IMR-90 (cell line): Measurements from ENCODE around the gene GPSM3. TPM values are rescaled to one million over a fixed set of nuclear protein-coding genes. Genes with fewer than 3 reads are reported as not detected.

Experiments used
- ATAC-seq: fragments of 200-7000 bp; cut with Tn5 transposase; 2 replicates; pipeline ENCODE4 v1.9.1; 2020; ENCODE audit warnings: low read depth, mild to moderate bottlenecking, moderate library complexity
- BruUV-seq: library from RNA; stranded (reverse); fragments of 400-500 nt; replicated peaks from 2 replicates; lab custom pipeline; 2021; lab: Mats Ljungman, UMichigan
- CTCF ChIA-PET: fragments of 300-600 bp; formaldehyde crosslinking; extraction: SDS; loops from one replicate; lab custom pipeline; 2021; ENCODE audit warnings: antibody characterized with exemption; lab: Yijun Ruan, JAX
- POLR2A ChIA-PET: fragments of 300-600 bp; sonication (Branson Sonifier 250); formaldehyde crosslinking; loops from one replicate; lab custom pipeline; 2022; ENCODE audit warnings: antibody characterized with exemption; ENCODE audit not compliant: unreplicated experiment; lab: Charles Lee
- DNase-seq: peaks from one replicate; pipeline ENCODE4 v3.0.0; 2013
- H2AFZ ChIP-seq: replicated peaks from 2 replicates; pipeline ENCODE3; 2013; ENCODE audit warnings: low read length, mild to moderate bottlenecking; ENCODE audit not compliant: poor library complexity
- H2AK5ac ChIP-seq: 2 replicates; pipeline ENCODE4 v1.6.1; 2013; ENCODE audit warnings: low read depth, low read length, inconsistent platforms
- H2AK9ac ChIP-seq: replicated peaks from 2 replicates; pipeline ENCODE3; 2013; ENCODE audit warnings: mild to moderate bottlenecking, low read depth, low read length, moderate library complexity; ENCODE audit not compliant: poor library complexity
- H2BK120ac ChIP-seq: 2 replicates; pipeline ENCODE4 v1.6.1; 2013; ENCODE audit warnings: low read depth, low read length, inconsistent platforms
- H2BK15ac ChIP-seq: 3 replicates; pipeline ENCODE4 v1.6.1; 2013; ENCODE audit warnings: low read depth, low read length, inconsistent platforms
- H2BK20ac ChIP-seq: 2 replicates; pipeline ENCODE4 v1.6.1; 2013; ENCODE audit warnings: low read depth, mild to moderate bottlenecking, inconsistent platforms, low read length, moderate library complexity
- H2BK5ac ChIP-seq: 2 replicates; pipeline ENCODE4 v1.6.1; 2013; ENCODE audit warnings: mild to moderate bottlenecking, low read depth, low read length, inconsistent platforms; ENCODE audit not compliant: poor library complexity, severe bottlenecking
- H3K14ac ChIP-seq: replicated peaks from 2 replicates; pipeline ENCODE4 v1.6.1; 2013; ENCODE audit warnings: low read depth, low read length, inconsistent platforms
- H3K18ac ChIP-seq: 2 replicates; pipeline ENCODE4 v1.6.1; 2013; ENCODE audit warnings: low read depth, low read length, control low read depth
- H3K23ac ChIP-seq: 2 replicates; pipeline ENCODE4 v1.6.1; 2013; ENCODE audit warnings: low read depth, low read length, inconsistent platforms
- H3K27ac ChIP-seq: 2 replicates; pipeline ENCODE4 v1.5.1; 2013; ENCODE audit warnings: mild to moderate bottlenecking, control low read depth, low read length; ENCODE audit not compliant: insufficient read depth
- H3K27me3 ChIP-seq: 2 replicates; pipeline ENCODE4 v1.6.1; 2013; ENCODE audit warnings: low read length; ENCODE audit not compliant: control insufficient read depth, insufficient read depth
- H3K36me3 ChIP-seq: 2 replicates; pipeline ENCODE4 v1.6.1; 2013; ENCODE audit warnings: low read length, mixed read lengths; ENCODE audit not compliant: control insufficient read depth, insufficient read depth
- H3K4ac ChIP-seq: 2 replicates; pipeline ENCODE4 v1.6.1; 2013; ENCODE audit warnings: low read depth, low read length, inconsistent platforms
- H3K4me1 ChIP-seq: 2 replicates; pipeline ENCODE4 v1.6.1; 2013; ENCODE audit warnings: low read length, mixed read lengths; ENCODE audit not compliant: control insufficient read depth, insufficient read depth
- H3K4me2 ChIP-seq: 2 replicates; pipeline ENCODE4 v1.6.1; 2013; ENCODE audit warnings: low read depth, mild to moderate bottlenecking, control low read depth, low read length, moderate library complexity
- H3K4me3 ChIP-seq: 2 replicates; pipeline ENCODE4 v1.5.1; 2013; ENCODE audit warnings: low read depth, mild to moderate bottlenecking, control low read depth, low read length, moderate library complexity; ENCODE audit not compliant: insufficient read depth
- H3K56ac ChIP-seq: 2 replicates; pipeline ENCODE4 v1.6.1; 2013; ENCODE audit warnings: low read length, inconsistent platforms; ENCODE audit not compliant: insufficient read depth; ENCODE audit errors: extremely low read depth
- H3K79me1 ChIP-seq, 2 experiments: 2 replicates each; pipeline ENCODE4 v1.6.1; 2013; ENCODE audit warnings: low read length in 2 of 2, inconsistent platforms in 1 of 2, low read depth in 1 of 2
- H3K9ac ChIP-seq: 2 replicates; pipeline ENCODE4 v1.6.1; 2013; ENCODE audit warnings: low read depth, low read length, control low read depth
- H3K9me1 ChIP-seq: 2 replicates; pipeline ENCODE4 v1.6.1; 2013; ENCODE audit warnings: low read length, inconsistent platforms; ENCODE audit not compliant: insufficient read depth
- H3K9me3 ChIP-seq: 2 replicates; pipeline ENCODE4 v1.6.1; 2013; ENCODE audit warnings: low read length; ENCODE audit not compliant: control insufficient read depth, insufficient read depth
- H4K20me1 ChIP-seq: 2 replicates; pipeline ENCODE4 v1.6.1; 2013; ENCODE audit warnings: low read length, inconsistent platforms; ENCODE audit not compliant: insufficient read depth
- H4K5ac ChIP-seq: 2 replicates; pipeline ENCODE4 v1.6.1; 2013; ENCODE audit warnings: mild to moderate bottlenecking, low read depth, low read length, control low read depth
- H4K8ac ChIP-seq, 2 experiments: 2 replicates each; pipeline ENCODE4 v1.6.1; 2013; ENCODE audit warnings: low read depth in 2 of 2, low read length in 2 of 2, control low read depth in 1 of 2, inconsistent platforms in 1 of 2
- H4K91ac ChIP-seq: 2 replicates; pipeline ENCODE4 v1.6.1; 2013; ENCODE audit warnings: low read depth, low read length, inconsistent platforms; ENCODE audit not compliant: insufficient read depth
- CHD1 ChIP-seq: IDR thresholded peaks from 2 replicates; pipeline ENCODE4 v1.6.1; 2012; ENCODE audit warnings: low read depth, low read length, improper control_type of control experiment
- RAD21 ChIP-seq: IDR thresholded peaks from 2 replicates; pipeline ENCODE4 v1.6.1; 2012; ENCODE audit warnings: low read length, improper control_type of control experiment
- RFX5 ChIP-seq: IDR thresholded peaks from 2 replicates; pipeline ENCODE4 v1.8.0; 2012; ENCODE audit warnings: low read depth, mild to moderate bottlenecking, low read length, moderate library complexity
- SMC3 ChIP-seq: fragments of 150-350 bp; IDR thresholded peaks from 2 replicates; pipeline ENCODE4 v1.6.1; 2016; ENCODE audit warnings: low read depth, mild to moderate bottlenecking, antibody characterized with exemption, low read length, moderate library complexity
- WGBS, 2 experiments: methylation state at CpG; one replicate each; pipeline versions ENCODE4 v1.1.5 to v1.1.7; 2013; ENCODE audit warnings: missing lambda C conversion rate in 2 of 2; ENCODE audit not compliant: insufficient read length in 1 of 2; ENCODE audit errors: extremely low coverage in 2 of 2; 5-methylcytosine and 5-hydroxymethylcytosine counted together
- dilution Hi-C: fragments of 300-500 bp; cut with HindIII; formaldehyde crosslinking; loops from one replicate; pipeline ENCODE4 v1.14.3; 2018; ENCODE audit warnings: low sequenced_read_pairs; ENCODE audit not compliant: unreplicated experiment
- in situ Hi-C: fragments of 300-500 bp; cut with MboI; formaldehyde crosslinking; loops from 3 replicates; pipeline ENCODE4 v1.14.3; 2019; ENCODE audit warnings: low sequenced_read_pairs, inconsistent platforms, mixed read lengths
- intact Hi-C: fragments of 100-400 bp; cut with micrococcal nuclease; formaldehyde crosslinking; loops from 2 replicates; pipeline ENCODE4 v1.10.0; 2022
- polyA plus RNA-seq, 3 experiments: library from polyadenylated mRNA; depleted of rRNA; stranded (reverse); fragments of >200 nt; gene quantifications; 2 replicates each; pipeline ENCODE4 v1.2.3, GENCODE V29; 2012; ENCODE audit warnings: low replicate concordance in 1 of 3
- total RNA-seq: library from RNA; depleted of rRNA; stranded (reverse); fragments of >200 nt; gene quantifications from 2 replicates; pipeline ENCODE4 v1.2.3, GENCODE V29; 2012

Gene GPSM3
- total and polyA plus RNA-seq, 2 of the 4 experiments (the other 2 are of a cell fraction): 3.0 to 9.8 TPM

DNA sequence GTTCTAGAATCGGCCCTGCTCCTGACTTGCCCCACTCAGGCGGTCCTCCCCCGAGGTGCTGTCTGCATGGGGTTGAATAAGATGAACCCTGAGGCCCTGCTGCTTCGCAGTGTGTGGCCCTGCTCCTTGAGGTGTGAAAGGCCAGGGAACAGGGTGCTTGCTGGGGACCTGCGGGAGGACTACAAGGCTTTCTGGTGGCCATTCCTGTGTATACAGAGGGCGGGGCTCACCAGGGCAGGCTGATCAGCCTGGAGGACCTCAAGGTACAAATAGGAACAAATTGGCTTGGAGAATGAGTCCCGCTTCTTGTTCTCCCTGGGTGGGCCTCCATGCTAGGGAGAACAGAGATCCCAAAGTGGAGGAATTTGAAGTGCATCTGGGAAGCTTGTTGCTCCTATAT, 25.7 kb upstream of the GPSM3 start:
- Histone ChIP-seq H2BK15ac (no peak overlapping the region), H2BK120ac (no peak overlapping the region), H2BK5ac (no peak overlapping the region), H3K4me2 (no peak overlapping the region), H3K36me3 (no peaks in the 10 kb centered on the region), H3K27ac (no peak overlapping the region), H3K9ac (no peak overlapping the region), H3K56ac (no peak overlapping the region), H3K4me3 (no peak overlapping the region), H2AFZ (no peak overlapping the region), H4K91ac (no peak overlapping the region), H3K9me3 (no peaks in the 10 kb centered on the region), H2AK5ac (no peak overlapping the region), H3K27me3 (peaks cover 43% of the 10 kb centered on the region), H2BK20ac (no peak overlapping the region), H3K4ac (no peak overlapping the region), H4K5ac (no peak overlapping the region), H3K14ac (no peak overlapping the region), H3K9me1 (no peaks in the 10 kb centered on the region), H2AK9ac (no peak overlapping the region), H4K20me1 (no peaks in the 10 kb centered on the region), H3K18ac (no peak overlapping the region), H3K4me1 (no peaks in the 10 kb centered on the region), H3K23ac (no peak overlapping the region), H4K8ac (no peak overlapping the region), H3K79me1 (no peaks in the 10 kb centered on the region)
- intact Hi-C loops: no loop called here
- ATAC-seq (no peak), DNase-seq (no peak)
- POLR2A ChIA-PET: no interaction called here
- CTCF ChIA-PET: no interaction called here
- dilution Hi-C loops: no loop called here
- TF ChIP-seq CHD1 (no peak), RAD21 (no peak), SMC3 (no peak), RFX5 (no peak)
- in situ Hi-C loops: no loop called here
- WGBS, 2 experiments: 68% methylated on average over 4 of the region's 7 CpGs; no CpG with 5 or more reads in 1 of the 2 experiments
- no TSS peak for BruUV-seq
